ENCODE measurements around the gene JPH3. TPM values are rescaled to one million over a fixed set of nuclear protein-coding genes. Genes with fewer than 3 reads are reported as not detected.
A peak's percentile ranks its signal among the peaks of the same experiment; 100 is the strongest.

Gene JPH3
- polyA plus RNA-seq, 3 donors: not detected

- Mint-ChIP-seq H3K9me3 (peaks cover 0 to 8% (median 2%) of the 10 kb centered on the region in 7 donors), H3K4me3 (peak overlapping the region in 1 of 2 donors; percentile 22), H3K36me3 (peaks cover 3% of the 10 kb centered on the region in 2 donors), H3K4me1 (peaks cover 4% of the 10 kb centered on the region), H3K27me3 (ENCODE audit: low read depth in 3 of 3) (peaks cover 41 to 46% (median 45%) of the 10 kb centered on the region in 3 donors), H3K27ac (peak overlapping the region in 2 of 7 donors; percentile 8 to 47)
- H3K4me1 ChIP-seq (ENCODE audit: control insufficient read depth in 1 of 2, insufficient read depth in 2 of 2, low read length in 2 of 2): no peaks in the 10 kb centered on the region
- H3K27ac ChIP-seq (ENCODE audit: low read depth in 1 of 2, low read length in 2 of 2): no peak overlapping the region
- no peak overlapping the region for H2AFZ ChIP-seq (ENCODE audit: insufficient read depth, low read depth, low read length, poor library complexity, severe bottlenecking)
- WGBS (ENCODE audit: insufficient coverage): 93% methylated on average over 12 of the region's 19 CpGs
- no peaks in the 10 kb centered on the region for H3K9me3 ChIP-seq (replicated peaks in 1 of 2; ENCODE audit: control insufficient read depth in 1 of 2, insufficient read depth in 1 of 2, low read length in 2 of 2)
- no peaks in the 10 kb centered on the region for H3K36me3 ChIP-seq (replicated peaks in 1 of 2; ENCODE audit: control insufficient read depth in 1 of 2, insufficient read depth in 2 of 2, low read length in 2 of 2)
- no peak overlapping the region for H3K9ac ChIP-seq (ENCODE audit: insufficient read depth, low read length, poor library complexity, severe bottlenecking)
- H3K79me2 ChIP-seq (ENCODE audit: insufficient read depth, low read length): no peaks in the 10 kb centered on the region
- H3K27me3 ChIP-seq (ENCODE audit: control insufficient read depth in 2 of 2, insufficient read depth in 2 of 2, low read length in 2 of 2): peaks cover 4 to 30% of the 10 kb centered on the region in 2 donors
- H4K20me1 ChIP-seq (ENCODE audit: insufficient read depth, low read length): no peaks in the 10 kb centered on the region
- no peak for DNase-seq
- intact Hi-C loops (cut with micrococcal nuclease): no loop called here
- no peak overlapping the region for H3K4me2 ChIP-seq (replicated peaks; ENCODE audit: extremely low read depth, low read length, poor library complexity, severe bottlenecking)
- no peak overlapping the region for H3K4me3 ChIP-seq (replicated peaks in 1 of 3; ENCODE audit: low read depth in 2 of 3, low read length in 3 of 3)
- TF ChIP-seq CTCF (IDR thresholded peaks at IDR 0.05): no peak
Measured at GRCh38 chr16:87607223-87607622, 4.9 kb downstream of the JPH3 start.

GRCh38 chr16:87607871-87608270 lies 5.6 kb downstream of the JPH3 start:
- no peak for DNase-seq
- H3K36me3 Mint-ChIP-seq: peaks cover 3% of the 10 kb centered on the region in 2 donors
- no peak for TF ChIP-seq CTCF (IDR thresholded peaks at IDR 0.05)
- Histone ChIP-seq H3K4me3 (replicated peaks in 1 of 3; ENCODE audit: low read depth in 2 of 3, low read length in 3 of 3) (no peak overlapping the region), H3K36me3 (replicated peaks in 1 of 2; ENCODE audit: control insufficient read depth in 1 of 2, insufficient read depth in 2 of 2, low read length in 2 of 2) (no peaks in the 10 kb centered on the region), H3K4me2 (replicated peaks; ENCODE audit: extremely low read depth, low read length, poor library complexity, severe bottlenecking) (no peak overlapping the region), H3K9me3 (replicated peaks in 1 of 2; ENCODE audit: control insufficient read depth in 1 of 2, insufficient read depth in 1 of 2, low read length in 2 of 2) (no peaks in the 10 kb centered on the region), H3K79me2 (ENCODE audit: insufficient read depth, low read length) (no peaks in the 10 kb centered on the region), H4K20me1 (ENCODE audit: insufficient read depth, low read length) (no peaks in the 10 kb centered on the region), H3K9ac (ENCODE audit: insufficient read depth, low read length, poor library complexity, severe bottlenecking) (no peak overlapping the region), H3K4me1 (ENCODE audit: control insufficient read depth in 1 of 2, insufficient read depth in 2 of 2, low read length in 2 of 2) (no peaks in the 10 kb centered on the region), H3K27ac (ENCODE audit: low read depth in 1 of 2, low read length in 2 of 2) (no peak overlapping the region), H2AFZ (ENCODE audit: insufficient read depth, low read depth, low read length, poor library complexity, severe bottlenecking) (no peak overlapping the region), H3K27me3 (ENCODE audit: control insufficient read depth in 2 of 2, insufficient read depth in 2 of 2, low read length in 2 of 2) (peaks cover 3 to 30% of the 10 kb centered on the region in 2 donors)
- WGBS (ENCODE audit: insufficient coverage): 91% methylated on average over 6 of the region's 13 CpGs
- no peak overlapping the region for H3K27ac Mint-ChIP-seq
- no peak overlapping the region for H3K4me3 Mint-ChIP-seq
- peaks cover 4% of the 10 kb centered on the region for H3K4me1 Mint-ChIP-seq
- intact Hi-C loops (cut with micrococcal nuclease): no loop called here
- H3K9me3 Mint-ChIP-seq: peaks cover 0 to 8% (median 2%) of the 10 kb centered on the region in 7 donors
- peaks cover 41 to 46% (median 43%) of the 10 kb centered on the region in 3 donors for H3K27me3 Mint-ChIP-seq (ENCODE audit: low read depth in 3 of 3)
